GM12891 (cell line): ENCODE data around the gene AK6.
A peak's percentile ranks its signal among the peaks of the same experiment; 100 is the strongest.
"Not testable (repeated sequence)": the region's sequence is repeated elsewhere in the genome, so short reads cannot be mapped to it uniquely, and the experiment has no call there.

Experiments used
- DNase-seq: peaks from one replicate; pipeline ENCODE4 v3.0.0; 2011; ENCODE audit warnings: low spot score; ENCODE audit not compliant: insufficient read length
- FAIRE-seq: peaks from 2 replicates; lab custom pipeline; 2011; peaks lifted over from hg19 to GRCh38; lab: Jason Lieb, UNC
- PAX5 ChIP-seq: IDR thresholded peaks from 2 replicates; pipeline ENCODE4 v1.6.1; 2011; ENCODE audit warnings: low read length, moderate library complexity, mild to moderate bottlenecking; ENCODE audit not compliant: insufficient read depth, severe bottlenecking
- POLR2A ChIP-seq: IDR thresholded peaks from 2 replicates; pipeline ENCODE4 v1.6.1; 2011; ENCODE audit warnings: low read depth, low read length, control low read depth
- POLR2AphosphoS5 ChIP-seq: IDR thresholded peaks from 2 replicates; pipeline ENCODE4 v1.6.1; 2011; ENCODE audit warnings: low read depth, low read length, control low read depth
- POU2F2 ChIP-seq: IDR thresholded peaks from 2 replicates; pipeline ENCODE4 v1.6.1; 2011; ENCODE audit warnings: low read depth, mild to moderate bottlenecking, control low read depth, low read length, moderate library complexity
- SPI1 ChIP-seq: IDR thresholded peaks from 2 replicates; pipeline ENCODE4 v1.6.1; 2011; ENCODE audit warnings: low read depth, low read length, control low read depth
- TAF1 ChIP-seq: IDR thresholded peaks from 2 replicates; pipeline ENCODE4 v1.6.1; 2011; ENCODE audit warnings: low read depth, low read length, control low read depth

AK6 gene

DNA sequence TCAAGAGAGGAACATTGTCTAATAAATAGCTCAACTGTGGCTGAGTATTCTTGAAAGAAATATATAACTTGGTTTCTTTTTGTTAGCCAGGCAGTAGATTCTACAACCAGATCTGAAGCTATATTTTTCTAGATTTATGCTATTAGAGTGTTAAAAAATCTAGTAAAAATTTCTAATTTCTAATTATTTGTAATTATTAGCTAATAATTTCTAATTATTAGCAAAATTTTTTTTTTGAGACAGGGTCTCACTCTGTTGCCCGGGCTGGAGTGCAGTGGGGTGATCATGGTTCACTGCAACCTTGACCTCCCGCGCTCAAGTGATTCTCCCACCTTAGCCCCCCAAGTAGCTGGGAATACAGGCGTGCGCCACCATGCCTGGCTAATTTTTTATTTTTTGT lies 3.1 kb upstream of the AK6 start:
- TF ChIP-seq POU2F2: no peak
- no peak for TF ChIP-seq PAX5
- no peak for TF ChIP-seq SPI1
- TF ChIP-seq POLR2AphosphoS5: no peak
- TF ChIP-seq POLR2A: no peak
- no peak for TF ChIP-seq TAF1
- DNase-seq (no peak), FAIRE-seq (no peak)

DNA sequence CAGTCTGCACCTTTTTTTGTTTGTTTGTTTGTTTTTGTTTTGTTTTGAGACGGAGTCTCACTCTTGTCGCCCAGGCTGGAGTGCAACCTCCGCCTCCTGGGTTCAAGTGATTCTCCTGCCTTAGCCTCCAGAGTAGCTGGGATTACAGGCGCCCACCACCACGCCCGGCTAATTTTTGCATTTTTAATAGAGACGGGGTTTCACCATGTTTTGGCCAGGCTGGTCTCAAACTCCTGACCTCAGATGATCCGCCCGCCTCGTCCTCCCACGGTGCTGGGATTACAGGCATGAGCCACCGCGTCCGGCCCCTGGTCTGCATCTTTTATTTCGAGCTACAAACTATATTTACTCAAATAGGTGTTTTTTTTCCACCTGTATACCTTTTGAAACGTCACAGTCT lies 1.0 kb upstream of the AK6 start:
- not testable (repeated sequence) for FAIRE-seq, DNase-seq

DNA sequence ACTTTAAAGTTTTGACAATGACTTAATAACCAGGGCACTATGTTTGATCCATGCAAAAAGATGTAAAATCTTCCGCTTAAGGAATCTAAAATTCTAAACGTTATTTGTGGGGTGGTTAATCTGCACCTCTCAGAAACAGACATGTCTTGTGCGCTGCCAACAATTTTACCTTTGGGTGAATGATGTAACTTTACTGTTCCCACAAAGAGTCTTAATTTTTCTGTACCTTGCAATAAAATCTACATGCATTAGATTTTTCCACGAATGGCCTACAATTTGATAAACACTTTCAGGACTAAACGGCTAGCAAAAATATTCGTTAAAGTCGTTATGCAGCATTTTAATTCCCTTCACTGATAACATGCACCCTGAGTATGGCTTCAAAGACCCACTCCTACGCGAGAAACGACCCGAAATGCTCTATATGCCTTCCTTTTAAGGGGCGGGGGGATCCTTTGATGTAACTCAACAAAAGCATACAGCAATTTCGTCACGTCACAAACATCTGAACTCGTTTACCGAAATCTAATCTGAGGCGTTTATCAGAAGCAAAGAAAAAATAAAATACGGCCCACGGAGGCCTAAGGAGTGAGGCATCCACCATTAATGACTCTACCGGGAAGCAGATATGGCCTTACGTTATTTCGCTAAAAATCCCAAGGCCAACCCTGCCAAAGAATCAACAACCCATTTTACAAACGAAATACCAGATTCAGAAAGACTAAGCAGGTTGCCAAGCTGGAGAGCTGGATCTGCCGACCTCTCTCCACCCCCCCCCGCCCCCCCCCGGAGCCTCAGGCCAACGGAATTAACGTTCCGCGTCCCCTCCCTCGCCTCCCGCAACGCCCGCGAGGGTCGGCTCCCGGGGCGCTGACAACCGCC lies 621 bp downstream of the AK6 start:
- peak; percentile 20 for FAIRE-seq
- TF ChIP-seq SPI1 (no peak), POLR2A (peak; percentile 20; the same call in 1 of the 2 replicates)
- no peak for DNase-seq

DNA sequence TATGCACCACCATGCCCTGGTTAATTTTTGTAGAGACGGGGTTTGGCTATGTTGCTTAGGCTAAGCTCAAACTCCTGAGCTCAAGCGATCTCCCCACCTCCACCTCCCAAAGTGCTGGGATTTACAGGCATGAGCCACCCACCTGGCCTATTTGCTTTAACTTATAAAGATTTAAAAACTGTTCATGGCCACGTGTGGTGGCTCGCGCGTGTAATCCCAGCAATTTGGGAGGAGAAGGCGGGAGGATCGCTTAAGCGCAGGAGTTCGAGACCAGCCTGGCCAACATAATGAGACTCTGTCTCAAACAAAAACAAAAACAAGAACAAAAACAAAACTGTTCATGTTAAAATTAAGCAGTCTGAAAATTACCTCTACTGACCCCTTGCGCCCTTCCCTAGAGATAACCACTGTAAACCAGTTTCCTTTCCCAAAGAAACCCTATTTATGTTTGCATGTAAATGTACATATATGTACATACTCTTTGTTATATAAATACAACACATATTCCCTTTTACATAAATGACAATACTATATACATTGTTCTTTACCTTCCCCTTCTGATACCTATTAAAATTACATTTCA lies 1.5 kb downstream of the AK6 start:
- TF ChIP-seq POLR2AphosphoS5: no peak
- DNase-seq (no peak), FAIRE-seq (no peak)

DNA sequence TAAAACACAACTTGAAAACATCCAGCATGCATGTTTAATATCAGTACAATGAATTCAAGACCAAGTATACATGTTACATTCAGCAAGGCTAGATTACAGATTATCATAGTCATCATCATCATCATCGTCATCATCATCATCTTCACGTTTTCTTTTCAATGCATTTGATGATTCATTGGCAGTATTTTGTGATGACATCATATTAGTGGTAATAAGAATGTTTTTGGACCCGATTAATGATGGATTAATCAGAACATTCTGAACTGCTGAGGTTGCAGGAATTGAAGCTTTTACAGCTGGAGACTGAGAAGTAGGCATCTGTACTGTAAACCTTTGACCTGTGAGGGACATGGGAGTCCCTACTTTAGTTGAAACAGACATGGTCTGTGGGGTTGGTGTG lies 4.5 kb downstream of the AK6 start:
- no peak for DNase-seq
- TF ChIP-seq POLR2AphosphoS5: no peak
- no peak for TF ChIP-seq POLR2A
- TF ChIP-seq POU2F2: no peak
- no peak for TF ChIP-seq SPI1
- no peak for TF ChIP-seq TAF1
- peak; percentile 65 for FAIRE-seq

DNA sequence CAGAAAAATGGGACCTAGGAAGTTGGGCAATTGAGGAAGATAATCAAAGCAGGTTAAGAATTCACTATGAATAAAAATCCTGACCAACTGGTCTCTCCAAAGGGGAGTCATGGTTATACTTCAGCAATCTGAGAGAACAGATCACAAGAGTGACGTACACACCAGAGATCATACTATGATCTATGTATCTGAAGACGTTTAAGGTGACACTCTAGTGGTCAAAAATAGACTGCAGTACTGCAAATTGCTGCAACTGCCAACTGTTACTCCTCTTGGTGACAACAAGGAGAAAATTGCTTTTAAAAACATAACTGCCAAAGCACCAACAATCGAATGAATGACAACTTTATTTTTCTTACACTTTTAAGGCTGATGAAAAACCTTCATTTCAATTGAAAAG lies 4.9 kb downstream of the AK6 start:
- peak; percentile 20 for DNase-seq
- TF ChIP-seq TAF1 (no peak), POLR2A (no peak), SPI1 (no peak), POU2F2 (no peak), POLR2AphosphoS5 (no peak), PAX5 (no peak)
- peak; percentile 58 for FAIRE-seq

DNA sequence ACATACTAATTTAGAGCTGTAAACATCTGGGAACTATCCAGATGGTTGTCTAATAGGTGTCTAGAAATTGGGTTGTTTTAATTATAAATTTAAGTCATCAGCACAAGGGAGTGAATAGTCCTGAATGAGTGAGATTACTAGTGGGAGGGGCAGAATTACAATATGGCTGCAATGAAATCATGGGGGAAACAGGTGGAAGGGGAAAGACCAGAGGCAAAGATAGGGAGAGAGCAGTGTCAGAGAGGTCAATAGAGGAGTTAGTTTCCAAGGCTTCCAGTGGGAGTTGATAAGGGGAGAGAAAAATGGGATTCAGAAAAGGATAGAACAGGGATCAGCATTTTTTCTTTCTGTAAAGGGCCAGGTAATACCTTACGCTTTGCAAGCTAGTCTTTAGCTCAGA lies 8.9 kb downstream of the AK6 start:
- no peak for FAIRE-seq
- TF ChIP-seq POU2F2 (no peak), POLR2AphosphoS5 (no peak), SPI1 (no peak), POLR2A (no peak), PAX5 (no peak)
- no peak for DNase-seq

DNA sequence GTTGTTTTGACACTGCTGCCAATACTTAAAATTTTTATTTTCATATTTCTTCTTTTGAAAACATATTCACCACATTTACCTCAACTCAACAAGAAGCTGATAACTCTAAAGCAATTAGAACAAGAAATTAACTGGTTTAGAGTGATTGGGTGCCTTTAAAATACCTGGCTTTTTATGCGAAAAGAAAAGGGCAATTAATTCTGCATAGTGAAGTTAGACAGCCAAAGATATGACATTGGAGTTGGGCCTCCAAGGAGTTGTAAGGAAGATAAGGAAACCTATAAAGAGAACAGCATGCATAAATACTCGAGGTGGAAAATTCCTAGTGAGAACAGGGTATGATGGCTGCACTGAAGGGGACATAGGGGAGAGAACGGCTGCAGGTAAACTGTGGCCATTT lies 9.6 kb downstream of the AK6 start:
- TF ChIP-seq POLR2A (no peak), TAF1 (no peak), SPI1 (no peak), POLR2AphosphoS5 (no peak), PAX5 (no peak), POU2F2 (no peak)
- FAIRE-seq: no peak
- DNase-seq: no peak

DNA sequence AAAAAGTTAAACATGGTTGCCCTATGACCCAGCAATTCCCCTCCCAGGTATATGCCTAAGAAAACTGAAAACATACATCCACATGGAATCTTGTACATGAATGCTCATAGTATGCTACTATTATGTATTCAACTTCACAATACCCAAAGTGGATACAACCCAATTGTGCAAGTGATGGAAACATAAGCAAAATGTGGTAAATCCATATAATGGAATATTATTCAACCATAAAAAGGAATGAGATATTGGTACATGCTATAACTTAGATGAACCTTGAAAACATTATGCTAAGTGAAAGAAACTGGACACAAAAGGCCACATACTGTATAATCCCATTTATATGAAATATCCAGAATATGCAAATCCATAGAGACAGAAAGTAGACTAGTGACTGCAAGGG lies 18.7 kb downstream of the AK6 start:
- DNase-seq (no peak), FAIRE-seq (no peak)
- no peak for TF ChIP-seq SPI1
- TF ChIP-seq POU2F2: no peak
- no peak for TF ChIP-seq PAX5
- no peak for TF ChIP-seq TAF1
- TF ChIP-seq POLR2A: no peak
- no peak for TF ChIP-seq POLR2AphosphoS5

DNA sequence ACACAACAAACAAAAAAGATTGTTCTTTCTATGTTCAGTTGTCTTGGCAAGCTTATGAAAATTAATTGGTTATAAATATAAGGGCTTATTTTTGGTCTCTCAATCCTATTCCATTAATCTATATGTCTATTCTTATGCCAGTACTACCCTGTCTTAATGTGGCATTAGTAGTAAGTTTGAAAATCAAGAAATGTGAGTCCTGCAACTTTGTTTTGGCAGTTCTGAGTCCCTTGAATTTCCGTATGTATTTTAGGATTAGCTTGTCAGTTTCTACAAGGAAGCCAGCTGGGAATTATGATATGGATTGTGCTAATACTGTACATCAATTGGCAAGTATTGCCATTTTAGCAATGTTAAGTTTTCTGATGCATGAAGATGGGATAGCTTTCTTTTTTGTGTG lies 26.2 kb downstream of the AK6 start:
- DNase-seq (no peak), FAIRE-seq (no peak)
- TF ChIP-seq POLR2AphosphoS5 (no peak), POU2F2 (no peak), PAX5 (no peak), TAF1 (no peak), SPI1 (no peak), POLR2A (no peak)
